Measurements from ENCODE around the gene RAPGEF5. TPM values are rescaled to one million over a fixed set of nuclear protein-coding genes. Genes with fewer than 3 reads are reported as not detected.

Gene RAPGEF5
- total RNA-seq, 1 donor: 1.5 TPM

- no peak overlapping the region for H3K4me3 ChIP-seq (ENCODE audit: low read depth, low read length)
- DNase-seq (ENCODE audit: low read depth): no peak
- TF ChIP-seq CTCF (IDR thresholded peaks at IDR 0.05; ENCODE audit: insufficient read depth, low read length): no peak
Observed at GRCh38 chr7:22127835-22128527, 229.0 kb downstream of the RAPGEF5 start.

GRCh38 chr7:22125436-22125835, 231.5 kb downstream of the RAPGEF5 start:
- no peak overlapping the region for H3K4me3 ChIP-seq (ENCODE audit: low read depth, low read length)
- no peak for DNase-seq (ENCODE audit: low read depth)
- no peak for TF ChIP-seq CTCF (IDR thresholded peaks at IDR 0.05; ENCODE audit: insufficient read depth, low read length)

- TF ChIP-seq CTCF (IDR thresholded peaks at IDR 0.05; ENCODE audit: insufficient read depth, low read length): no peak
- H3K4me3 ChIP-seq (ENCODE audit: low read depth, low read length): no peak overlapping the region
- no peak for DNase-seq (ENCODE audit: low read depth)
Observed at GRCh38 chr7:22124941-22125340, 232.0 kb downstream of the RAPGEF5 start.

GRCh38 chr7:22123139-22123538, 233.8 kb downstream of the RAPGEF5 start:
- TF ChIP-seq CTCF (IDR thresholded peaks at IDR 0.05; ENCODE audit: insufficient read depth, low read length): no peak
- no peak for DNase-seq (ENCODE audit: low read depth)
- H3K4me3 ChIP-seq (ENCODE audit: low read depth, low read length): no peak overlapping the region

- no peak for TF ChIP-seq CTCF (IDR thresholded peaks at IDR 0.05; ENCODE audit: insufficient read depth, low read length)
- H3K4me3 ChIP-seq (ENCODE audit: low read depth, low read length): no peak overlapping the region
- peak; percentile 76 for DNase-seq (ENCODE audit: low read depth)
Observed at GRCh38 chr7:22121702-22122474, 235.1 kb downstream of the RAPGEF5 start.

GRCh38 chr7:22120391-22121053, 236.4 kb downstream of the RAPGEF5 start:
- TF ChIP-seq CTCF (IDR thresholded peaks at IDR 0.05; ENCODE audit: insufficient read depth, low read length): no peak
- H3K4me3 ChIP-seq (ENCODE audit: low read depth, low read length): no peak overlapping the region
- no peak for DNase-seq (ENCODE audit: low read depth)
